ENCODE data around the gene RBKS.

Gene RBKS

GRCh38 chr2:27830656-27831055 is 59.5 kb downstream of the RBKS start:
- H3K27ac ChIP-seq: peak overlapping the region; percentile 30; the same call in 1 of the 2 replicates
- TF ChIP-seq CTCF (conservative IDR thresholded peaks at IDR 0.05) (no peak), ZFX (IDR thresholded peaks at IDR 0.05) (no peak)

- H3K27ac ChIP-seq: peak overlapping the region; percentile 30
- TF ChIP-seq ZFX (IDR thresholded peaks at IDR 0.05) (no peak), CTCF (conservative IDR thresholded peaks at IDR 0.05) (no peak)
Measured at GRCh38 chr2:27829791-27830190, 60.4 kb downstream of the RBKS start.

- no peak overlapping the region for H3K27ac ChIP-seq
Measured at GRCh38 chr2:27828305-27828704, 61.9 kb downstream of the RBKS start.

GRCh38 chr2:27824401-27824800 is 65.8 kb downstream of the RBKS start:
- H3K27ac ChIP-seq: no peak overlapping the region
- no peak for TF ChIP-seq ZFX (IDR thresholded peaks at IDR 0.05)
- TF ChIP-seq CTCF (conservative IDR thresholded peaks at IDR 0.05): no peak

More at GRCh38 chr2:27828305-27828704, 61.9 kb downstream of the RBKS start:
- no peak for TF ChIP-seq CTCF (conservative IDR thresholded peaks at IDR 0.05)
- TF ChIP-seq ZFX (IDR thresholded peaks at IDR 0.05): no peak

GRCh38 chr2:27823569-27823968 is 66.6 kb downstream of the RBKS start:
- H3K27ac ChIP-seq: no peak overlapping the region
- TF ChIP-seq CTCF (conservative IDR thresholded peaks at IDR 0.05) (no peak), ZFX (IDR thresholded peaks at IDR 0.05) (no peak)

- H3K27ac ChIP-seq: no peak overlapping the region
- TF ChIP-seq CTCF (conservative IDR thresholded peaks at IDR 0.05): no peak
- TF ChIP-seq ZFX (IDR thresholded peaks at IDR 0.05): no peak
Measured at GRCh38 chr2:27823135-27823534, 67.1 kb downstream of the RBKS start.

GRCh38 chr2:27822049-27822448 is 68.1 kb downstream of the RBKS start:
- TF ChIP-seq CTCF (conservative IDR thresholded peaks at IDR 0.05) (no peak), ZFX (IDR thresholded peaks at IDR 0.05) (no peak)
- no peak overlapping the region for H3K27ac ChIP-seq
